PFSK-1 (cell line): Measurements from ENCODE around the gene TRPC3.

Experiments
- FOXP2 ChIP-seq: optimal IDR thresholded peaks from 2 replicates; pipeline ENCODE3; 2011; ENCODE audit warnings: borderline replicate concordance, control low read depth, inconsistent platforms; ENCODE audit not compliant: insufficient read depth; ENCODE audit errors: extremely low read length, extremely low read depth
- POLR2AphosphoS5 ChIP-seq: IDR thresholded peaks from 2 replicates; pipeline ENCODE4 v1.6.1; 2012; ENCODE audit warnings: low read depth, mild to moderate bottlenecking, control low read depth, low read length, moderate library complexity
- SIN3A ChIP-seq: IDR thresholded peaks from 2 replicates; pipeline ENCODE4 v1.6.1; 2012; ENCODE audit warnings: mild to moderate bottlenecking, low read length, moderate library complexity, borderline replicate concordance; ENCODE audit not compliant: insufficient read depth
- TAF1 ChIP-seq: IDR thresholded peaks from 2 replicates; pipeline ENCODE4 v1.6.1; 2012; ENCODE audit warnings: low read length, control low read depth, borderline replicate concordance; ENCODE audit not compliant: insufficient read depth
- TF ChIP-seq, protein P1 (sequence below), 2 experiments: IDR thresholded peaks; 2 replicates each; pipeline versions ENCODE4 v1.6.1 to v1.8.0; 2011 to 2012; ENCODE audit warnings: low read depth in 2 of 2, low read length in 2 of 2, control low read depth in 1 of 2, inconsistent platforms in 1 of 2, mild to moderate bottlenecking in 1 of 2, moderate library complexity in 1 of 2; ENCODE audit not compliant: insufficient read depth in 1 of 2

The TRPC3 gene

DNA sequence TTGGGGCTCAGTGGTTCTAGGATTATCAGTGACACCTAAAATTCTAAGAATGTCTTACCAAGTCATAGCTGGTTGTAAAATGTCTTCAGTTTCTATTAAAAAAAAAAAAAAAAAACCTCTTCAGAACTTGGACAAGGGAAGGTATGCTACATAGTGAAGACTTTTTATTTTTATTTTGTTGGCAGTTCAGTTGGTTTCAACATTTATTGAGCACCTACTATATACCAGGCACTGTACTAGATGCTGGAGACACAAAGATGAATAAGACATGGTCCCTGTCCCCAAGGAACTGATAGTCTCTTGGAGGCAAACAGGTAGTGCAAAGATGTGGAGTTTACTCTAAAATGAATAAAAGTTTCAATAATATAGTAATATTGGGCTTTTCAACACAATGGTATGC, 72.7 kb downstream of the TRPC3 start:
- TF ChIP-seq, protein P1, sequence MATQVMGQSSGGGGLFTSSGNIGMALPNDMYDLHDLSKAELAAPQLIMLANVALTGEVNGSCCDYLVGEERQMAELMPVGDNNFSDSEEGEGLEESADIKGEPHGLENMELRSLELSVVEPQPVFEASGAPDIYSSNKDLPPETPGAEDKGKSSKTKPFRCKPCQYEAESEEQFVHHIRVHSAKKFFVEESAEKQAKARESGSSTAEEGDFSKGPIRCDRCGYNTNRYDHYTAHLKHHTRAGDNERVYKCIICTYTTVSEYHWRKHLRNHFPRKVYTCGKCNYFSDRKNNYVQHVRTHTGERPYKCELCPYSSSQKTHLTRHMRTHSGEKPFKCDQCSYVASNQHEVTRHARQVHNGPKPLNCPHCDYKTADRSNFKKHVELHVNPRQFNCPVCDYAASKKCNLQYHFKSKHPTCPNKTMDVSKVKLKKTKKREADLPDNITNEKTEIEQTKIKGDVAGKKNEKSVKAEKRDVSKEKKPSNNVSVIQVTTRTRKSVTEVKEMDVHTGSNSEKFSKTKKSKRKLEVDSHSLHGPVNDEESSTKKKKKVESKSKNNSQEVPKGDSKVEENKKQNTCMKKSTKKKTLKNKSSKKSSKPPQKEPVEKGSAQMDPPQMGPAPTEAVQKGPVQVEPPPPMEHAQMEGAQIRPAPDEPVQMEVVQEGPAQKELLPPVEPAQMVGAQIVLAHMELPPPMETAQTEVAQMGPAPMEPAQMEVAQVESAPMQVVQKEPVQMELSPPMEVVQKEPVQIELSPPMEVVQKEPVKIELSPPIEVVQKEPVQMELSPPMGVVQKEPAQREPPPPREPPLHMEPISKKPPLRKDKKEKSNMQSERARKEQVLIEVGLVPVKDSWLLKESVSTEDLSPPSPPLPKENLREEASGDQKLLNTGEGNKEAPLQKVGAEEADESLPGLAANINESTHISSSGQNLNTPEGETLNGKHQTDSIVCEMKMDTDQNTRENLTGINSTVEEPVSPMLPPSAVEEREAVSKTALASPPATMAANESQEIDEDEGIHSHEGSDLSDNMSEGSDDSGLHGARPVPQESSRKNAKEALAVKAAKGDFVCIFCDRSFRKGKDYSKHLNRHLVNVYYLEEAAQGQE (IDR thresholded peaks at IDR 0.05; ENCODE audit: insufficient read depth in 1 of 2, low read depth in 2 of 2, low read length in 2 of 2), result no peak
- TF ChIP-seq TAF1 (no peak), FOXP2 (no peak), POLR2AphosphoS5 (no peak), SIN3A (no peak)

DNA sequence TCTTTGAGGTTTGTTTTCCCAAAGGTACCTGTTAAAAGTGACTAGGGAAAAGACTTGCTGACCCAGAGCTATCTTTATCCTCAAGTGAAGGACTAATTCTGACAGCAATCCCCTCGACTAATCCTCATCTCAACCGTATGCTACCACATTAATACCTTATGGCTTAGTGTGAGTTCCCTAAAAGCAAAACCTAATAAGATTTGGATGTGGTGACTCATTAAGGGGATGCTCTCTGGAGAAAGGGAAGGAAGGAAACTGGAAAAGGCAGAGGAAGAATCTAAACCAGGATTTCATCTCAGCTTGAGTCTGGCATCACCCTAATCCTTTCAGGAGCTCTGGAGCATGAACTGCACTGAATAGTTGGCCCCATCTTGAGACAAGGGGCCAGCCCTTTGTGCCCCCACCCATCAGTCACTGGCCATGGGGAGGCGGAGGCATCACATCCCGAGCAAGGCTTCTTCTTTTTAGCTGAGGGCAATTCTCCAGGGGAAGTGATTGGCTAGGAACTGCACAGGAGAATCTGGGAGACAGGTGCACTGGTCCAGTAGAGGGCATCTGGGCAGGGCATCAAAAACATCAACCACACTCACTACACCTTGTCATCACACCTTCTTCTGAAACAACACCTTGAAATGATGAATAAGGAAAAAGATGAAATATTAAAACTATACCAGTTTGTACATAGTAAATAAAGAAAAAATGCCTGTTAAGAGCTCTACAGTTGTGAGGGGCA, 74.7 kb downstream of the TRPC3 start:
- TF ChIP-seq FOXP2 (no peak), POLR2AphosphoS5 (no peak)
- TF ChIP-seq, protein P1 (IDR thresholded peaks at IDR 0.05; ENCODE audit: insufficient read depth in 1 of 2, low read depth in 2 of 2, low read length in 2 of 2), result no peak

DNA sequence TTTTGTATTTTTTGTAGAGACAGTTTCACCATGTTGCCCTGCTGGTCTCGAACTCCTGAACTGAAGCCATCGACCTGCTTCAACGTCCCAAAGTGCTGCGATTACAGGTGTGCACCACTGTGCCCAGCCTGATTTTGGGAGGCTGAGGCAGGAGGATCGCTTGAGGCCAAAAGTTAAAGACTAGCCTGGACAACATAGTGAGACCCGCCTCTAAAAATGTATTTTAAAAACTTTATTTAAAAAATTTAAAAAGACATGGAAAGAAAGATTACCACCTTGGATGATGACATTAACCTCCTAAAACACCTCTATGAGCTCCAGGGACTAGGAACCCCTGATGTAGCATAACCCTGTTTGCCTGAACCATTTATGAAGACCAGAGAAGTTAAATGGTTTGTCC, 75.8 kb downstream of the TRPC3 start:
- TF ChIP-seq POLR2AphosphoS5, result no peak
- TF ChIP-seq TAF1, result no peak
- no peak for TF ChIP-seq FOXP2
- TF ChIP-seq, protein P1 (IDR thresholded peaks at IDR 0.05; ENCODE audit: insufficient read depth in 1 of 2, low read depth in 2 of 2, low read length in 2 of 2), result no peak
- TF ChIP-seq SIN3A, result no peak

DNA sequence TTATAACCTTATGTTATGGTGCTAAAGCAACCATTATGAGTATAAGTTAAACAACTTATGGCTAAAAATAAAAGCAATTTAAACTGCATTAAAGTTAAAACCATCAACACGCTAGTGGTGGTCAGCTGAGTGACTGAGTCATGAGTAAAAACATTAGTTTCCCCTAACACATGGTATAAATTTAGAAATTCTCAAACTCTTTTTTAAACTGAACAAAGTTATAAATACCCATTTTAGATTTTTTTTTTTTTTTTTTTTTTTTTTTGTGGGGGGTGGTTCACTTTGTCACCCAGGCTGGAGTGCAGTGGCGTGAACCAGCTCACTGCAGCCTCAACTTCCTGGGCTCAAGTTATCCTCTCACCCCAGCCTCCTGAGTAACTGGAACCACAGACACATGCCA, 76.2 kb downstream of the TRPC3 start:
- no peak for TF ChIP-seq SIN3A
- TF ChIP-seq FOXP2, result no peak
- TF ChIP-seq TAF1, result no peak
- no peak for TF ChIP-seq POLR2AphosphoS5
- TF ChIP-seq, protein P1 (IDR thresholded peaks at IDR 0.05; ENCODE audit: insufficient read depth in 1 of 2, low read depth in 2 of 2, low read length in 2 of 2), result no peak

DNA sequence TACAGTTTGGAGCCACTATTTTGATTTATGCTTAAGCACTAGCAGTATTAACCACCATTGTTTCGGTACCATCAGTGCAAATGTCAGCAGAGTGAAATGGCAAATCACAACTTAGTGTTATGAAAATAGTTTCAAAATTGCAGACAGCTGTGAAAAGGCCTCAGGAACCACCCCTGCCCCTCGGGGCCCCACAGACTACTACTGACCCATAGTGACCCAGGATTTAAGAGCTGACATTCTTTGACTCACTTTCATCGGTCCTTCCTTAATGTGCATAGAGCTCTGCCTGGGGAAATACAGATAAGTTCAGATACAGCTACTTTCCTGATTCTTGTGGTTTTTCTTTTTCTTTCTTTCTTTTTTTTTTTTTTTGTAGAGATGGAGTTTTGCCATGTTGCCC, 78.3 kb downstream of the TRPC3 start:
- TF ChIP-seq, protein P1 (IDR thresholded peaks at IDR 0.05; ENCODE audit: insufficient read depth in 1 of 2, low read depth in 2 of 2, low read length in 2 of 2), result no peak
- TF ChIP-seq SIN3A, result no peak
- TF ChIP-seq TAF1, result no peak
- no peak for TF ChIP-seq FOXP2
- no peak for TF ChIP-seq POLR2AphosphoS5
